GM18505 (cell line): ENCODE data around the gene CIART.

Source experiments
- ATAC-seq: cut with Tn5 transposase; IDR thresholded peaks from one replicate; pipeline ENCODE4 v1.9.1; 2021; ENCODE audit not compliant: unreplicated experiment
- POLR2A ChIP-seq: IDR thresholded peaks from 4 replicates; pipeline ENCODE4 v1.6.1; 2011; ENCODE audit warnings: borderline replicate concordance; ENCODE audit not compliant: insufficient read depth, insufficient read length; ENCODE audit errors: extremely low read depth

Gene CIART

DNA sequence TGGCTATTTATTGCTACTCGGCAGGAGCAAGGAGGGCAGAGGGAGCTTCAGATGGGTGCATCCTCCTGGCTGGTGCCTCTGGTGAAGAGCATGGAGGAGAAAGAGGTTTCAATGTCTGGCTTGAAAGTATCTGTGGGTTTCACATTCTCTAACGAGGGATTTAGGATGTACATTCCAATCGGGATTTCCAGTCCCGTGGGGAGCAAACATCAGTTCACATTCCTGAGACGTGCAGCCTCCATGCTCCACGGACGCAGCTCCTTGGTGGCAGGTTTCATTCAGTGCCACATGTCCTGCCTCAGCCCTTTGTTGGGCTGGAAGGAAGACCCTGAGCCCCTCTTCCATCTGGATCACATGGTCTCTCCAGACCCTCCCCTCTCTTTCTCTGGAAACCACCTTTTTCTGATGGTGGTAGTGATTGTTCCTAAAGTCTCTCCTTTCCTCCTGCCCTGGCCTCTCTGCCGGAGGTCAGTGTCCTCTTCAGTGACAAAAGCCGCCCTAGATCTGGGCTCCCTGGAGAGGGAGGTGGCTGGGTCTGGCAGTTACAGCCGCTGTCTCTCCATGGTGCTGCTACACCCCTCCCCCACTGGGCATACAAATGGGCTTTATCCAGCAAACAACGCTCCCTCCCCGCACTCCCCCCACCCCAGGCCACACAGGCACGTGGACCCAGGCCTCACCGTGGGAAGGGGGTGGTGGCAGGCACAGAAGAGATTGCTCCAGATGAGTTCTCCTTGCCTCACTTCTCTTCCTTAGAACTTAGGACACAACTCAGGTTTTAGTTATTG, 25.6 kb upstream of the CIART start:
- ATAC-seq: no peak
- no peak for TF ChIP-seq POLR2A

DNA sequence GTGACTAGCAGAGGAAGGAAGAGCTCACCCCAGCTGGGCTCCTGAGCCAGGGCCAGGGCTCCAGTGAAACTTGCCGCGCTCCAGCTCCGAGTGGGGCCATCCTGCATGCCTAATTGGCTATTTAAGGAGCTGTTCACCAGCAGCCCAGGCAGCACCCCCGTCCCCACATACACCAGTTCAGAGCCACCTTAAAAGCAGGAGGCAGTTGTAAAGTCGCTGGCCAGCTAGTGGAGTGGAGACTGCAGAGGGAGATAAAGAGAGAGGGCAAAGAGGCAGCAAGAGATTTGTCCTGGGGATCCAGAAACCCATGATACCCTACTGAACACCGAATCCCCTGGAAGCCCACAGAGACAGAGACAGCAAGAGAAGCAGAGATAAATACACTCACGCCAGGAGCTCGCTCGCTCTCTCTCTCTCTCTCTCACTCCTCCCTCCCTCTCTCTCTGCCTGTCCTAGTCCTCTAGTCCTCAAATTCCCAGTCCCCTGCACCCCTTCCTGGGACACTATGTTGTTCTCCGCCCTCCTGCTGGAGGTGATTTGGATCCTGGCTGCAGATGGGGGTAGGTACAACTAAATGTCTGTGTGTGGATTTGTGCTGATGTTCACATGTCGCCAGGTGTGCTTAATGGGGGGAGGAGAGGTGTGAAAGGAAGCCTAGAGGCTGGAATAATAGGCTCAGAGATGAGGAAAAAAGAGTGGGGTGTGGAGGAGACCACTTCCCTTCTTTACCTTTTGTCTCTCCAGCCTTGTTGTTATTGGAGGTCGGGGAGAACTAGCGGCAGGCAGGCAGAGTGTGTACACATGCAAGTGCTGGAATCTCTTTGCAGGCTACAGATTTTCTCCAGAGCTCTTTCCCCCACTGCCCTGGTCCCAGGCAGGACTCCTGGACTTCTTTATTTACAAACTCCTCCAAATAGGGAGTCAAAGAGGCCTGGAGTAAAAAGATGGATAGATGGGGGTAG, 24.4 kb upstream of the CIART start, which contains the start of gene CA14:
Gene CA14, plus strand, starts transcription at position 151 of the 962 bp plus-strand sequence. Its CDS starts 355 bp downstream, at position 506.
- no peak for TF ChIP-seq POLR2A
- ATAC-seq: no peak

DNA sequence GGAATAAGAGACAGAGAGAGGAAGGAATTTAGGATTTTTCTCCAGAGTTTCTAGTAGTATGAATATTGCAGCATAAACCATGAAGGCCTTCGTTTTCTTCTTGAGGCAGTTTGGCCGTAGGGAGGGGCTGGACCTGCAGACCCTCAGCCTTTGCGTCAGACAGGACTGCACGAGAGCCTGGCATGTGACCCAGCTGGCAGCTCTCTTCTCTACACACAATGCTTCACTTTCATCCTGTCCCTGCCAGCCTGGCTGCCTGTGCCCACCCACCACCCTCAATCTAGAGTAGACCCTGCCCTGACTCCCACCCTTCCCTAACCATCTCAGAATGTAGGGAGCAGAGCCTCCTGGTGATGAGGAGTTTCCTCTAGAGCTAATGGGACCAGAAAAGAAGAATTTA, 23.1 kb upstream of the CIART start:
- TF ChIP-seq POLR2A: no peak
- no peak for ATAC-seq

DNA sequence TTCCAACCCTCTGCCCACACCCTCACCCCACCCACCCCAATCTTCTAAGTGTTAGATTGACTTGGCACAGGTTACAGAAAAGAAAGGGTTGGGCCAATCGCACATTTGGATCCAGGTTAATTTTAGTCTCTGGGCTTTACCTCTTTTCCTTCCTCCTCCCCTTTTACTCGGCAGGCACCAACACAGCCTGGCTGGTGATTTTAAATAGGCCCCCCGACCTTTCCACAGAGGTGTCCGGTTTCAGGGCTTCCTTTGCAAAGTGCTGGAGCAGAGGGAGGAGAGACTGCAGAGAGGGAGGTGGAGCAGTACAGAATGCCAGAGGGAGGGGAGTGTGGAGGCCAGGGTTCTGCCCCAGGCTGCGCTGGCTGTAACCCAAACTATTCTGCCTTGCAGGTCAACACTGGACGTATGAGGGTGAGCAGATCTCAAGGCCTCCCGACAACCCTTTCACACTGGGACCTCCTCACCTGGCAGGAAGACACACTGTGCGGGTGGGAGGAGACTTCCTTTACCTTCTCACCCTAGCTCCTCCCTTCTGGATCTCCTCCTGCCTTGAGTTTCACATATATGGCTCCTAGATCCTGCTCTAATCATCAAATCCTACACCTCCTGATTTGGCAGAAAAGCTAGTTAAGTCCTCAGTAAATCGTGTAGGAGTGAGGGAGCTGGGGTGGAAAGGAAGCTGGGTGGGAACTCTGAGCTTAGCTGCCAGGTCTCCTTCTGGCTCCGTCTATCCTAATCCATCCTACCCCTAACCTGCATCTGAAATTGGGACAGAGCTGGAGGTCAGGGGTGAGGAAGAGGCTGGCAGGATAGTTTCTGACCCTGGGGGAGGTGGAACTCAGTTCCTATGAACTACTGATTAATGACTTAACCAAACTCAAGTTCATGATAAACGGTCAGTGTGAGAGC, 22.3 kb upstream of the CIART start:
- no peak for ATAC-seq
- no peak for TF ChIP-seq POLR2A

DNA sequence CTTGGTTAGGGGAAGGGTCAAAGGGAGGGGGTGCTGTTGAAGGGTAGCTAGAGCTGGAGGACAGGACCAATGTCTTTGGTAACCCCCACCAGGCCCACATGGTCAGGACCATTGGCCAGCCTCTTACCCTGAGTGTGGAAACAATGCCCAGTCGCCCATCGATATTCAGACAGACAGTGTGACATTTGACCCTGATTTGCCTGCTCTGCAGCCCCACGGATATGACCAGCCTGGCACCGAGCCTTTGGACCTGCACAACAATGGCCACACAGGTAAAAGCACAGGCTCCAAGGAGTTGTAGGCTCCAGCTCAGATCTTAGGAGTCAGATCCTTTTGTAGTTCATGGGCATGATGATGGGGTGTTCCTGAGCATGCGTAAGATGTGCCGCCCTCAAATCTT, 21.0 kb upstream of the CIART start:
- ATAC-seq: no peak
- no peak for TF ChIP-seq POLR2A

DNA sequence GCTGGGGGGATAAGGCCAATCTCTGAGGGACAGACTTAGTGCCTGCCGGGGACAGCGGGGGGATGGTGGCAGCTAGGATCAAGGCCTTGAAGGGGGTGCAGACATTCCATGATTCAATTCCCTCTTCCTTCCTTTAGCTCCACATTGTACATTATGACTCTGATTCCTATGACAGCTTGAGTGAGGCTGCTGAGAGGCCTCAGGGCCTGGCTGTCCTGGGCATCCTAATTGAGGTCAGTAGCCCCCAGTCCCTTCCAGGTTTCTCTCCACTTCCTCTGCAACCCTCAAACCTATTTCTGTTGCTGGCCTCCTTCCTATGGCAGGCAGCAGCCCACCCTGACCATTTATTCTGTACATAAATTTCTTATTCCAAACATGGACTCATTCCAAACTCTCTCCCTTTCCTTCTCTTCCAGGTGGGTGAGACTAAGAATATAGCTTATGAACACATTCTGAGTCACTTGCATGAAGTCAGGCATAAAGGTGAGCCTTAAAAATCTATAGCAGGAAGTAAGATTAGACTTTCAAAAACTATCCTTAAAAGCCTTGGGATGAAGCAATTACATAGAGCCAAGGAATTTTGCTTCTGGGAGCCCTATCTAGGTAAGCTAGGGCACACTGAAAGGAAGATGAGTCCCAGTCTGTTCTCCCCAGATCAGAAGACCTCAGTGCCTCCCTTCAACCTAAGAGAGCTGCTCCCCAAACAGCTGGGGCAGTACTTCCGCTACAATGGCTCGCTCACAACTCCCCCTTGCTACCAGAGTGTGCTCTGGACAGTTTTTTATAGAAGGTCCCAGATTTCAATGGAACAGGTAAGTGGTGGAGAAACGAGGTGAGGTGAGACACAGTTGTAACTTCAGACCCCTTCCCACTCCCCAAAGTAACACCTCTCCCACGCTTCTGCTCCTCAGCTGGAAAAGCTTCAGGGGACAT, 19.7 kb upstream of the CIART start:
- peak; percentile 14 for TF ChIP-seq POLR2A
- ATAC-seq: no peak

DNA sequence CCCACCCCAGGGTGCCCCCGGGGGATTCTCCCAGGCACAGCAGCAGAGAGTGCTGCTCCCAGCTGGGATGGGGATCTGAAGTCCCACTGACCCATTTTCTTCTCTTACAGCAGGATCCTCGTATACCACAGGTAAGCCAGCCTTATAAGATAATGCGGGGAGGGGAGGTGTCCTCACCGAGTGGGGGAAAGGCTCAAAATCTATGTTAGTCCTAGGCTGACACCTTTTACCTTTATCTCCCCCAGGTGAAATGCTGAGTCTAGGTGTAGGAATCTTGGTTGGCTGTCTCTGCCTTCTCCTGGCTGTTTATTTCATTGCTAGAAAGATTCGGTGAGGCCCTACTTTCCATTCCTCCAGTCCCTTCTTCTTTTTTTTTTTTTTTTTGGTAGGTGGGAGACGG, 18.8 kb upstream of the CIART start:
- TF ChIP-seq POLR2A: no peak
- no peak for ATAC-seq

DNA sequence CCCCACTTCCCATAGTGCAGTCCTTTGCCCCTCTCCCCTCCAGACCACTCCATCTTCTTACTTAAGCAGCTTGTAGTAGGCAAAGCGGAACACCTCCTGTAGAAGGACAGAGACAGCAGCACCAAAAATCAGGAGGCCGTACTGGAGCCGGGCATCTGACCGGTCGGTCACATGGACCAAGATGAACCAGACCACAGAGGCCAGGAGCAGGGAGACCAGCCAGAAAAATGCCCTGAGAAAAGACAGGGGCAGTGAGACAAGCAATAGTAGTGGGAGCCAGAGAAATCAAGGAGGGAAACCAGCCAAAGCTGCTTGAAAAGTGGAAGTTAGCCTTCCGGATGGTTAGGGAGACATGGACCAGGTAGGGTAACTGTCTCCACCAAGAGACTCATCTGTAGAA, 14.5 kb upstream of the CIART start:
- no peak for ATAC-seq
- no peak for TF ChIP-seq POLR2A

DNA sequence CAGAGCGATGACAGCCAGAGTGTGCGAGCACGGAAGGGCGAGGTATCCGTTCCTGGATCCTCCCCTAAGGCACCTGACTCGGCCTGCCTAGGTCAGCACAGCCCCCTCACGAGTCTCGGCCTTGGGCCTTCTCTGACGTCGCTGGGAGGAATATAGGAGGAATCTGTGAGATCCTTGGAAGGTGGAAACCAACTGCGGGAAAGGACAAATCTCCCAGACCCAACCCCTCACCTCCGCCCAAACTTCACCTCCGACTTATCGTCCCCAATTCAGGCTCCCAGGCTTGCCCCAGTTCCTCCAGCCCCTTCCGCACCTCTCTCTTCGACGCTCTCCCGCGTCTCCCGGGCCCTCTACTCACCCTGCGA, 14.0 kb upstream of the CIART start:
- peak; percentile 30 for ATAC-seq
- TF ChIP-seq POLR2A: no peak

DNA sequence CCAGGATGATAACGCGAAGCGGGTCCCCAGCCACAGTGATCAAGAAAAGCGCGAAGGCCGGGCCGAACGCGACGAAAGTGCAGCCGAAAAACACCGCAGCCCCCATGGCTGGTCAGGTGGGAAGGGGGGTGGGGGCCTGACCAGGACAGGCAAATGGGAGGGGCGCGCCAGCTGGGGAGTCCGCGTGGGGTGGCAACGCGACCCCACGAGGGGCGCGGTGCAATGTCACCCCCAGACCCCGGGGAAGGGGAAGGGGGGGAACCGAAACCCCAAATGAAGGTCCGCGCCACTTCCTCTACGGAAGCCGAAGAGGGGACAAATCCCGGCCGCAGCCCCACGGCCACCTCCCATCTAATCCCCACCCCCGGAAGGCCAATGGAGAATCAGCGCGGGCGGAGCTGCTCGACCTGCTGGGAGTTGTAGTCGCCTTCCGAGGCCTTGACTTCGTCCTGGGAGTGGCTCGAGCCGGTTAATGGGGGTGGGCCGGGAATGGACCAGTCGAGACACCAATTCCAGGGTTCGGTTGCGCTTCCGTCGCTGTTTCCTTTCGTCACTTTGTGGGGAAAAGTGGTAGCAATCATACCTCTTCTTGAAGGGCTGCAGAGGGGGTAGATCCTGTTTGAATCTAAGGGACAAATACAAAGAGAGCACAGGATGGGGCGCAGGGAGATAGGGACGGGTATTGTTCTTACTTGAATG, 13.5 kb upstream of the CIART start, which contains the start of gene APH1A:
Gene APH1A, minus strand, starts transcription at position 312 of the 699 bp plus-strand sequence. Its CDS starts 206 bp downstream, at position 106.
- ATAC-seq: peak; percentile 79
- peak; percentile 65 for TF ChIP-seq POLR2A

DNA sequence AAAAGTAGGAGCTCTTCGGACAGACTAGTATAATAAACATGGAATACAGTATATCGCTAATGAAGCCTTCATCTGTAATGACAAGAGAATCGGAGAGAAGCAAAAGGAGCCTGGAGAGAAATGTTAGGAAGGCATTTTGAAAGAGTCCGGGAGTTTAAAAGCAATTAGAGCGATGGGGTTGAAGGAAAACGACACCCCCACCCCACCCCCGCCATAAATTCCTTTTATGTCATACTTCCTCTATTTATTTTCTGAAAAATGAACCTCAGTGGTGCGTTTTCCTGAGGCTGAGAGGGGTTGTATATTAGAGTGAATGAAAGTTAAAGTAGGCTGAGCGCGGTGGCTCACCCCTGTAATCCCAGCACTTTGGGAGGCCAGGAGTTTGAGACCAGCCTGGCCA, 12.9 kb upstream of the CIART start:
- ATAC-seq: no peak
- TF ChIP-seq POLR2A: no peak
